Measurements from ENCODE around the gene ACTRT2. TPM values are rescaled to one million over a fixed set of nuclear protein-coding genes. Genes with fewer than 3 reads are reported as not detected.

ACTRT2 gene
- total and polyA plus RNA-seq, 2 donors (not counting 3 experiments of a cell fraction or from before 2014, with no cell fraction given) = not detected

DNA sequence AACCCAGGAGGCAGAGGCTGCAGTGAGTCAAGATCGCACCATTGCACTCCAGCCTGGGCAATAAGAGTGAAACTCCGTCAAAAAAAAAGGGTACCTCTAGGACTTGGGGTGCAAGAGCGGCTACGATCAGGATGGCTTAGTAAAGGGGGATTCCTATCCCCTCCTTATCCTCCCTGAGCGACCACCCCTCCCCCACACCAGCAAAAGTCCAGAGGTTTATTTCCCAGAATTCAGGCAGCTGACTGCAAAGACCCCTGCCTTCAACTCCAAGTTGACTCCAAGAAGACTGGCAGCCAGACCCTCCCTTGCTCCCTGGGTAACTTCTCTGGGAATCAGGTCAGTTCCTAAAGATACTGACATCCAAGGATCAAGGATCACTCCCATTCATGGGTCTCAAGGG is 35.4 kb downstream of the ACTRT2 start:
- Histone ChIP-seq H3K9ac (replicated peaks; ENCODE audit: extremely low read depth, insufficient read depth, low read length) (no peak overlapping the region), H2AFZ (ENCODE audit: low read depth, low read length) (no peak overlapping the region), H3K27ac (ENCODE audit: insufficient read depth, low read depth, low read length) (no peak overlapping the region), H3K4me1 (ENCODE audit: control insufficient read depth, extremely low read depth, insufficient read depth, low read length) (no peaks in the 10 kb centered on the region), H3K79me2 (ENCODE audit: control insufficient read depth, insufficient read depth, low read length) (no peaks in the 10 kb centered on the region), H3K9me3 (replicated peaks; ENCODE audit: control insufficient read depth, insufficient read depth, low read length) (no peaks in the 10 kb centered on the region), H3K9me1 (replicated peaks; ENCODE audit: control insufficient read depth, extremely low read depth, insufficient read depth, low read length) (no peaks in the 10 kb centered on the region), H4K20me1 (replicated peaks; ENCODE audit: control insufficient read depth, extremely low read depth, insufficient read depth, low read length) (no peaks in the 10 kb centered on the region), H3K36me3 (ENCODE audit: control insufficient read depth in 2 of 2, extremely low read depth in 1 of 2, insufficient read depth in 2 of 2, low read length in 2 of 2) (no peaks in the 10 kb centered on the region), H3K4me2 (ENCODE audit: insufficient read depth, low read length) (no peak overlapping the region), H3K27me3 (ENCODE audit: control insufficient read depth in 2 of 2, insufficient read depth in 2 of 2, low read length in 2 of 2) (no peaks in the 10 kb centered on the region), H3K4me3 (replicated peaks in 1 of 3; ENCODE audit: insufficient read depth in 1 of 3, low read depth in 1 of 3, low read length in 3 of 3) (no peak overlapping the region)
- CTCF ChIA-PET = no interaction called here
- dilution Hi-C loops (cut with MboI; ENCODE audit: extremely low pct_ligation_motif_present, low sequenced_read_pairs) (no loop called here), intact Hi-C loops (cut with micrococcal nuclease) (no loop called here)
- FAIRE-seq (no peak), DNase-seq (ENCODE audit: low read depth, low spot score) (no peak)
- no TSS peak for BruUV-seq (replicated peaks)
- TF ChIP-seq EZH2 (IDR thresholded peaks at IDR 0.05; ENCODE audit: borderline replicate concordance, low read depth, low read length, severe bottlenecking) (no peak), MAX (IDR thresholded peaks at IDR 0.05; ENCODE audit: insufficient read depth, insufficient read length) (no peak), FOS (IDR thresholded peaks at IDR 0.05; ENCODE audit: borderline replicate concordance, insufficient read depth, low read length) (no peak), CTCF (IDR thresholded peaks at IDR 0.05; ENCODE audit: extremely low read depth in 1 of 2, insufficient read depth in 1 of 2, low read depth in 1 of 2, low read length in 2 of 2) (no peak), JUN (IDR thresholded peaks at IDR 0.05; ENCODE audit: borderline replicate concordance, insufficient read depth, insufficient read length, low read depth) (no peak), POLR2A (IDR thresholded peaks at IDR 0.05; ENCODE audit: low read depth, low read length) (no peak), POLR2AphosphoS5 (IDR thresholded peaks at IDR 0.05; ENCODE audit: insufficient read depth, low read depth, low read length) (no peak), GATA2 (IDR thresholded peaks at IDR 0.05; ENCODE audit: insufficient read depth, insufficient read length, low read depth, low read length) (no peak), MYC (IDR thresholded peaks at IDR 0.05; ENCODE audit: low read depth, low read length) (no peak)
- POLR2A ChIA-PET = no interaction called here

Measured in endothelial cell of umbilical vein (primary cell).